ENCODE measurements around the gene DOLPP1. TPM values are rescaled to one million over a fixed set of nuclear protein-coding genes. Genes with fewer than 3 reads are reported as not detected.
"Not testable (repeated sequence)": the region's sequence is repeated elsewhere in the genome, so short reads cannot be mapped to it uniquely, and the experiment has no call there.

The DOLPP1 gene
- total RNA-seq, 5 donors from 2014 or later (not counting 1 experiment from before 2014, with no cell fraction given) = 5.1 to 14.4 (median 11.8) TPM

DNA sequence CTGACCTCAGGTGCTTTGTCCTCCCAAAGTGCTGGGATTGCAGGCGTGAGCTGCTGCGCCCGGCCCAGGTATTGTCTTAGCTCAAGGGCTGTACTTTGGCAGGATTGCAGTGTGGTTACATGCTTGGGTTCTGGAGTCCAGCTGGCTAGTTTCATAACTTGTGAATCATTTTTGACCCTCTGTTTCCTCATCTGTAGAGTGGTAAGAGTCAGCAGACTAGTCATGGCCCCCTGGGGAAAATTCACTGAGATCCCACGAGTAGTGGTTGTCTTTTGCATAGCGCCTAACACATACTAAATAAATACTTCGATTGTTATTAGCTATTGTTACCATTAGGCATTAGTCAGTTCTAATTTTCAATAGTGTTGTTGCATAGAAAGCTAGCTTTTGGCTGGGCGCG lies 44.6 kb downstream of the DOLPP1 start:
- no peaks in the 10 kb centered on the region for H3K27me3 ChIP-seq (replicated peaks in 1 of 2; ENCODE audit: control insufficient read depth in 2 of 2, extremely low read depth in 1 of 2, insufficient read depth in 2 of 2, low read length in 1 of 2)
- no peaks in the 10 kb centered on the region for H3K9me3 ChIP-seq
- WGBS (ENCODE audit: insufficient coverage) = 97% methylated on average over 5 of the region's 8 CpGs
- ATAC-seq (replicated peaks in 1 of 4) (no peak), DNase-seq (no peak)
- Mint-ChIP-seq H3K4me1 (no peaks in the 10 kb centered on the region), H3K27ac (no peak overlapping the region), H3K36me3 (peaks cover 30% of the 10 kb centered on the region), H3K4me3 (no peak overlapping the region), H3K27me3 (no peaks in the 10 kb centered on the region), H3K9me3 (no peaks in the 10 kb centered on the region)
- no peak overlapping the region for H3K27ac ChIP-seq (ENCODE audit: low read length)
- ChIA-PET POLR2A (interaction anchor here in 1 of 2 donors (0.6 kb wide), 1 partner anchor 790 kb away, joined by 3 read pairs; no protein-coding TSS in a partner anchor), CTCF (interaction anchor here (0.6 to 1.7 kb wide), 2 partner anchors 14 to 501 kb away, joined by 3 to 6 read pairs; no protein-coding TSS in a partner anchor)
- no peak overlapping the region for H3K4me3 ChIP-seq (ENCODE audit: control insufficient read depth in 1 of 2, extremely low read depth in 1 of 2, low read length in 1 of 2)
- peaks cover 21 to 70% of the 10 kb centered on the region in 2 donors for H3K36me3 ChIP-seq (ENCODE audit: control insufficient read depth in 2 of 2, extremely low read depth in 1 of 2, insufficient read depth in 1 of 2, low read length in 1 of 2)
- H3K4me1 ChIP-seq (ENCODE audit: control insufficient read depth in 1 of 2, extremely low read depth in 1 of 2, insufficient read depth in 2 of 2, low read length in 2 of 2) = no peaks in the 10 kb centered on the region

DNA sequence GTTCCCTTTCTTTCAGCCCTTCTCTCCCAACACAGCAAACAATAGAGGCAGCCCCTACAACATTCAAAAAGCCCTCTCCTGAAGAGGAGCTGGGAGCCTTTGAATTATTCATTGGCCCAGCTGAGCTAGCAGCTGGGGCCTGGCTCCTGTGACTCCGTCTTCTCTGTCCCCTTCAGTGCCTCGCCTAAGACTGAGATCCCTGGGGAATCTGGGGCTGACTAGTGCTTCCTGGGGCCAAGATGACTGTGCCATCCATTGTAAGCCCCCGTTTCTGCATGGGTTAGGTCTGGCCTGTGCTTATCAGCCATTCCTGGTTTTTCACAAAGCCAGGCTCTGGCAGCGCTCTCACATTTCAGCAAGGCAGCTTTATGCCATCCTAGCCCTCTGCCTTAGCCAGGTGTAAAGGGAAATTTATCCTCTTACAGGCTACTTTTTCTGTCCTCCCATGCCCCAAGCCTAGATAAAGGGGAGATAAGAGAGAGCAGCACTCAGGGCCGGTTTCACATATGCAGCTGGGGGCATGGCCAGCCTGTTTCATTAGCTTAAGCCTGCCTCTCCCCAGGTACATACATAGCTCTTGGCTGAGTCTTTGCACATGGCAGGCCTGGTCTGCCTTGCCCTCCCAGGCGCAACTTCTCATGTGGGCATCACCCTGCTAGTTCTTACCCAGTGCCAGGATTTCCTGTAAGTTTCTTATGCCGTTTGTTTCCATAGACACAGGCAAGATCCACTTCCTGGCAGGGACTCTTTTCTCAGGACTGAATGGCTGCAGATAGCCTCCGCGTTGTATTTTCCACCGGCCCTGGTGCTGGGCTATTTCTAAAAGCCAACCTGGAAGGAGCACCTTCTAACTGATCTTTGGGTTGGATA lies 46.1 kb downstream of the DOLPP1 start:
- POLR2A ChIA-PET = no interaction called here
- H3K36me3 ChIP-seq (ENCODE audit: control insufficient read depth in 2 of 2, extremely low read depth in 1 of 2, insufficient read depth in 1 of 2, low read length in 1 of 2) = peaks cover 26 to 59% of the 10 kb centered on the region in 2 donors
- H3K9me3 Mint-ChIP-seq = no peaks in the 10 kb centered on the region

DNA sequence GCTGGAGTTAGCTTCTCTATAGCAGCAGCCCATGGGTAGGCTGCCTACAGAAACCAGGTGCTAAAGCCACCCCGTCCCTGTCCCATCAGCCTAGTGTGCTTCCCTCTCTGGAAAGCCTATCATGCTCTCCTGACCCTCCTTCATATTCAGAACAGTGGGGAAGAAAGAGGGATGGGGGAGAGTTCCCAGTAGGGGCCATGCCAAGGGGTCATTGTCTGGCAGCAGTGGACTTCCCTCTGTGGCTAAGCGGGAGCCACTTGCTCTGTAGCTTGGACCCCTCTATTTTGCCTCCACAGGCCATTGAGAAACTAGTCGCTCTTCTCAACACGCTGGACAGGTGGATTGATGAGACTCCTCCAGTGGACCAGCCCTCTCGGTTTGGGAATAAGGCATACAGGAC lies 47.8 kb downstream of the DOLPP1 start:
- H3K4me3 ChIP-seq (ENCODE audit: control insufficient read depth in 1 of 2, extremely low read depth in 1 of 2, low read length in 1 of 2) = no peak overlapping the region
- no peak overlapping the region for H3K27ac ChIP-seq (ENCODE audit: low read length)
- no peaks in the 10 kb centered on the region for H3K27me3 ChIP-seq (replicated peaks in 1 of 2; ENCODE audit: control insufficient read depth in 2 of 2, extremely low read depth in 1 of 2, insufficient read depth in 2 of 2, low read length in 1 of 2)
- no peak overlapping the region for H3K4me3 Mint-ChIP-seq
- no peak overlapping the region for H3K27ac Mint-ChIP-seq
- no peak for DNase-seq
- H3K36me3 ChIP-seq (ENCODE audit: control insufficient read depth in 2 of 2, extremely low read depth in 1 of 2, insufficient read depth in 1 of 2, low read length in 1 of 2) = peaks cover 28 to 57% of the 10 kb centered on the region in 2 donors
- H3K36me3 Mint-ChIP-seq = peaks cover 27% of the 10 kb centered on the region
- no peaks in the 10 kb centered on the region for H3K9me3 ChIP-seq
- no peaks in the 10 kb centered on the region for H3K9me3 Mint-ChIP-seq
- H3K4me1 ChIP-seq (ENCODE audit: control insufficient read depth in 1 of 2, extremely low read depth in 1 of 2, insufficient read depth in 2 of 2, low read length in 2 of 2) = peaks cover 0 to 11% of the 10 kb centered on the region in 2 experiments
- no peak for ATAC-seq (replicated peaks in 1 of 4)
- H3K27me3 Mint-ChIP-seq = no peaks in the 10 kb centered on the region
- 95% methylated on average over 4 of the region's 5 CpGs for WGBS (ENCODE audit: insufficient coverage)
- peaks cover 6 to 8% (median 6%) of the 10 kb centered on the region in 3 donors for H3K4me1 Mint-ChIP-seq
- CTCF ChIA-PET = interaction anchor here in 1 of 2 donors (0.6 to 1.2 kb wide), 4 partner anchors 12 to 373 kb away, joined by 3 to 5 read pairs (median 3); partner anchors contain the start of gene IER5L
- POLR2A ChIA-PET = no interaction called here

More for the DNA sequence above, 46.1 kb downstream of the DOLPP1 start:
- H3K4me1 ChIP-seq (ENCODE audit: control insufficient read depth in 1 of 2, extremely low read depth in 1 of 2, insufficient read depth in 2 of 2, low read length in 2 of 2) = peaks cover 0 to 8% of the 10 kb centered on the region in 2 experiments
- H3K4me3 ChIP-seq (ENCODE audit: control insufficient read depth in 1 of 2, extremely low read depth in 1 of 2, low read length in 1 of 2) = no peak overlapping the region
- WGBS (ENCODE audit: insufficient coverage) = 85% methylated on average over 7 of the region's 10 CpGs
- Mint-ChIP-seq H3K4me3 (no peak overlapping the region), H3K4me1 (peaks cover 5 to 7% (median 6%) of the 10 kb centered on the region in 3 donors), H3K36me3 (peaks cover 29% of the 10 kb centered on the region), H3K27ac (no peak overlapping the region), H3K27me3 (no peaks in the 10 kb centered on the region)
- DNase-seq = no peak
- H3K27me3 ChIP-seq (replicated peaks in 1 of 2; ENCODE audit: control insufficient read depth in 2 of 2, extremely low read depth in 1 of 2, insufficient read depth in 2 of 2, low read length in 1 of 2) = no peaks in the 10 kb centered on the region
- no peak overlapping the region for H3K27ac ChIP-seq (ENCODE audit: low read length)
- ATAC-seq (replicated peaks in 1 of 4) = no peak
- H3K9me3 ChIP-seq = no peaks in the 10 kb centered on the region
- CTCF ChIA-PET = interaction anchor here in 1 of 2 donors (0.6 to 1.7 kb wide), 2 partner anchors 12 to 26 kb away, joined by 3 to 6 read pairs; no protein-coding TSS in a partner anchor

DNA sequence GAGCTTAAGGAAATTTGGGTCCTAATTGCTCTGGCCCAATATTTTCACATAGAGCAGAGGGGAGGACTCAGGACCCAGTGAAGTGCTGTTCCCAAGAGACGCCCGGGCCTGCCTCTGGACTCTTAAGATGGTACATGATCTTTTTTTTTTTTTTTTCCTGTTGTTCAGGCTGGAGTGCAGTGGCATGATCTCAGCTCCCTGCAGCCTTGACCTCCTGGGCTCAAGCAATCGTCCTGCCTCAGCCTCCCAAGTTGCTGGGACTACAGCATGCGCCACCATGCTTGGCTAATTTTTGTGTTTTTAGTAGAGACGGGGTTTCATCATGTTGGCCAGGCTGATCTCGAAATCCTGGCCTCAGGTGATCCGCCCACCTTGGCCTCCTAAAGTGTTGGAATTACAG lies 49.4 kb downstream of the DOLPP1 start:
- H3K4me3 Mint-ChIP-seq; H3K9me3 Mint-ChIP-seq; H3K27me3 Mint-ChIP-seq; H3K27me3 ChIP-seq (replicated peaks in 1 of 2; ENCODE audit: control insufficient read depth in 2 of 2, extremely low read depth in 1 of 2, insufficient read depth in 2 of 2, low read length in 1 of 2); H3K27ac ChIP-seq (ENCODE audit: low read length); H3K4me3 ChIP-seq (ENCODE audit: control insufficient read depth in 1 of 2, extremely low read depth in 1 of 2, low read length in 1 of 2); H3K27ac Mint-ChIP-seq; H3K4me1 Mint-ChIP-seq; H3K9me3 ChIP-seq; DNase-seq; ATAC-seq (replicated peaks in 1 of 4): not testable (repeated sequence)
- 90% methylated on average over 3 of the region's 7 CpGs for WGBS (ENCODE audit: insufficient coverage)
- POLR2A ChIA-PET = interaction anchor here in 1 of 2 donors (0.7 kb wide), 1 partner anchor 513 kb away, joined by 3 read pairs; no protein-coding TSS in a partner anchor
- Histone ChIP-seq H3K36me3 (ENCODE audit: control insufficient read depth in 2 of 2, extremely low read depth in 1 of 2, insufficient read depth in 1 of 2, low read length in 1 of 2) (peaks cover 26 to 46% of the 10 kb centered on the region in 2 donors), H3K4me1 (ENCODE audit: control insufficient read depth in 1 of 2, extremely low read depth in 1 of 2, insufficient read depth in 2 of 2, low read length in 2 of 2) (peaks cover 0 to 11% of the 10 kb centered on the region in 2 experiments)
- H3K36me3 Mint-ChIP-seq = peaks cover 31% of the 10 kb centered on the region
- CTCF ChIA-PET = interaction anchor here (0.5 to 3.0 kb wide), 10 partner anchors 10 to 718 kb away, joined by 3 to 45 read pairs (median 4); partner anchors contain the start of gene NTMT1 (in 1 of the 2)

- Histone ChIP-seq H3K27ac (ENCODE audit: low read length) (no peak overlapping the region), H3K27me3 (replicated peaks in 1 of 2; ENCODE audit: control insufficient read depth in 2 of 2, extremely low read depth in 1 of 2, insufficient read depth in 2 of 2, low read length in 1 of 2) (no peaks in the 10 kb centered on the region), H3K4me3 (ENCODE audit: control insufficient read depth in 1 of 2, extremely low read depth in 1 of 2, low read length in 1 of 2) (no peak overlapping the region), H3K4me1 (ENCODE audit: control insufficient read depth in 1 of 2, extremely low read depth in 1 of 2, insufficient read depth in 2 of 2, low read length in 2 of 2) (peaks cover 0 to 11% of the 10 kb centered on the region in 2 experiments), H3K36me3 (ENCODE audit: control insufficient read depth in 2 of 2, extremely low read depth in 1 of 2, insufficient read depth in 1 of 2, low read length in 1 of 2) (peaks cover 26 to 41% of the 10 kb centered on the region in 2 donors), H3K9me3 (no peaks in the 10 kb centered on the region)
- H3K36me3 Mint-ChIP-seq = peaks cover 33% of the 10 kb centered on the region
- H3K4me1 Mint-ChIP-seq = peaks cover 6 to 8% (median 6%) of the 10 kb centered on the region in 3 donors
- no peaks in the 10 kb centered on the region for H3K27me3 Mint-ChIP-seq
- ATAC-seq (replicated peaks in 1 of 4) = no peak
- ChIA-PET POLR2A (interaction anchor here in 1 of 2 donors (0.7 kb wide), 1 partner anchor 513 kb away, joined by 3 read pairs; no protein-coding TSS in a partner anchor), CTCF (interaction anchor here (0.5 to 3.0 kb wide), 10 partner anchors 8 to 659 kb away, joined by 3 to 45 read pairs (median 3); partner anchors contain the start of gene NTMT1 (in 1 of the 2))
- WGBS (ENCODE audit: insufficient coverage) = 71% methylated on average over 2 of the region's 3 CpGs
- H3K4me3 Mint-ChIP-seq = no peak overlapping the region
- H3K27ac Mint-ChIP-seq = no peak overlapping the region
- no peaks in the 10 kb centered on the region for H3K9me3 Mint-ChIP-seq
- no peak for DNase-seq
Measured at GRCh38 chr9:129130791-129131190, 49.9 kb downstream of the DOLPP1 start.
